Measurements from ENCODE around the gene METAP1D.

DNA sequence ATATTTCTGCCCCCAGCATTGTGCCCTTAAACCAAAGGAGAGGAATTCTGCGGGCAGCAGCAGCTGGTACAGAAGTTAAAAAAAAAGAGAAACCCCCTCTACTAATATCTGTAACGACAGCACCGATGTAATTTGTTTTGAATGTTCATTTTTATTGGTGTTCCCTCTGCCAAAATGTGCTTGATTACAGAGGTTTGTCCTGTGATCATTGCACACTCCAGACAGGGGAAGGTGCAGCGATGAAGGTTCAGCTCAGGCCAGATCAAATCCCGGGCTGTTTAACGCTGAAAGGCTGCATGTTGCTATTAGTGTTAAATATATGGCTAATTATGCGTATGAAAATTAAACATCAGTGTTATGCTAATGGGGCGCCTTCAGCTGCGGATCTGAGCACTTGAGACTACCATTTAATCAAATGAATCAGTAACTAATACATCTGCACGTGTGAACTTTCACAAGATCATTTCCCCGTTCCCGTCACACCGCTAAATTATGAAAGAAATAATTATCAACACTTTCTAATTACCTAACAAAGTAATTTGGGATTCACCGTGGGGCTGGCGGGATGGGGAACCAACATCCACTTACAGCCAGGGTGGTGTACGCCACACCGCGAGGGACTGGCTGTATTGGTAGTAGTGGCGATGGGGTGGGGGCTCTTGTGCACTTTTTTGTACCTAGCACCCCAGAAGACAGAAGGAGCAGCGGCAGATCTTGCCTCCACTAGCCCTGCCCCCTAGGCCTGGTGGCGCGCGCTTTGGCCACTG, 84.1 kb downstream of the METAP1D start:
- TF ChIP-seq, protein P1, sequence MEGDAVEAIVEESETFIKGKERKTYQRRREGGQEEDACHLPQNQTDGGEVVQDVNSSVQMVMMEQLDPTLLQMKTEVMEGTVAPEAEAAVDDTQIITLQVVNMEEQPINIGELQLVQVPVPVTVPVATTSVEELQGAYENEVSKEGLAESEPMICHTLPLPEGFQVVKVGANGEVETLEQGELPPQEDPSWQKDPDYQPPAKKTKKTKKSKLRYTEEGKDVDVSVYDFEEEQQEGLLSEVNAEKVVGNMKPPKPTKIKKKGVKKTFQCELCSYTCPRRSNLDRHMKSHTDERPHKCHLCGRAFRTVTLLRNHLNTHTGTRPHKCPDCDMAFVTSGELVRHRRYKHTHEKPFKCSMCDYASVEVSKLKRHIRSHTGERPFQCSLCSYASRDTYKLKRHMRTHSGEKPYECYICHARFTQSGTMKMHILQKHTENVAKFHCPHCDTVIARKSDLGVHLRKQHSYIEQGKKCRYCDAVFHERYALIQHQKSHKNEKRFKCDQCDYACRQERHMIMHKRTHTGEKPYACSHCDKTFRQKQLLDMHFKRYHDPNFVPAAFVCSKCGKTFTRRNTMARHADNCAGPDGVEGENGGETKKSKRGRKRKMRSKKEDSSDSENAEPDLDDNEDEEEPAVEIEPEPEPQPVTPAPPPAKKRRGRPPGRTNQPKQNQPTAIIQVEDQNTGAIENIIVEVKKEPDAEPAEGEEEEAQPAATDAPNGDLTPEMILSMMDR (IDR thresholded peaks at IDR 0.05) = no peak
- TF ChIP-seq POLR2A (IDR thresholded peaks at IDR 0.05) (no peak), EP300 (IDR thresholded peaks at IDR 0.05) (no peak)
